Adrenal gland (tissue), 12 donors: ENCODE measurements around the gene PGD. TPM values are rescaled to one million over a fixed set of nuclear protein-coding genes. Genes with fewer than 3 reads are reported as not detected.
A peak's percentile ranks its signal among the peaks of the same experiment; 100 is the strongest.
"Not testable (repeated sequence)": the region's sequence is repeated elsewhere in the genome, so short reads cannot be mapped to it uniquely, and the experiment has no call there.

Experiments
- DNase-seq, 7 donors: peaks; one replicate each; pipeline ENCODE4 v3.0.0-alpha.2; 2019 to 2020
- H3K27ac ChIP-seq, 5 donors: fragments of 200-600 bp; sonication (generic) in 4 of 5; 1 replicate in 3 of 5; 2 replicates in 2 of 5; pipeline versions ENCODE4 v1.5.1 to v1.8.0; 2016 to 2020; ENCODE audit warnings: mild to moderate bottlenecking in 1 of 5
- H3K27me3 ChIP-seq: fragments of 200-600 bp; 2 replicates; pipeline ENCODE4 v1.8.0; 2021
- H3K36me3 ChIP-seq, 2 donors: fragments of 200-600 bp; replicated peaks in 1 of 2; 1 replicate in 1 of 2; 2 replicates in 1 of 2; pipeline versions ENCODE4 v1.5.1 to v1.8.0; 2018 to 2022
- H3K4me1 ChIP-seq, 2 donors: fragments of 200-600 bp; replicated peaks in 1 of 2; 1 replicate in 1 of 2; 2 replicates in 1 of 2; pipeline versions ENCODE4 v1.5.1 to v1.8.0; 2018 to 2021
- H3K4me3 ChIP-seq, 4 donors: fragments of 200-600 bp; sonication (generic) in 3 of 4; one replicate each; pipeline ENCODE4 v1.5.1; 2016 to 2018
- H3K9me3 ChIP-seq, 3 donors: fragments of 200-600 bp; sonication (generic) in 1 of 3; replicated peaks in 1 of 3; 1 replicate in 2 of 3; 2 replicates in 1 of 3; pipeline versions ENCODE4 v1.5.1 to v1.8.0; 2016 to 2021
- CTCF ChIP-seq, 6 experiments: fragments of 450-650 bp in 4 of 6; fragments of 200-600 bp in 2 of 6; sonication (generic) in 1 of 6; IDR thresholded peaks; 1 replicate in 5 of 6; 2 replicates in 1 of 6; pipeline versions ENCODE4 v1.5.1 to v1.8.0; 2016 to 2021; ENCODE audit warnings: antibody characterized with exemption in 6 of 6, mild to moderate bottlenecking in 2 of 6, moderate library complexity in 1 of 6
- POLR2A ChIP-seq, 2 donors: fragments of 450-650 bp; IDR thresholded peaks; one replicate each; pipeline ENCODE4 v1.6.1; 2017; ENCODE audit warnings: antibody characterized with exemption in 2 of 2, mild to moderate bottlenecking in 2 of 2, moderate library complexity in 1 of 2
- WGBS, 4 donors: extraction: QIAGEN DNeasy Blood & Tissue Kit in 2 of 4; methylation state at CpG; one replicate each; pipeline versions ENCODE4 v1.1.5 to v1.1.7; 2013 to 2017; 5-methylcytosine and 5-hydroxymethylcytosine counted together
- intact Hi-C, 2 donors: fragments of 100-400 bp; cut with DNase I; formaldehyde crosslinking; loops; one replicate each; pipeline versions ENCODE4 v1.14.1 to v1.15.0; 2022 to 2023
- polyA plus RNA-seq, 3 donors: library from polyadenylated mRNA; stranded (reverse); fragments of 200-250 nt in 2 of 3; fragments of 350-450 nt in 1 of 3; fragmentation: Illumina TruSeq in 1 of 3; extraction: RNeasy Lipid Tissue Mini Kit (QIAGEN cat#74804) in 1 of 3; gene quantifications; one replicate each; pipeline ENCODE4 v1.2.3, GENCODE V29; 2013 to 2014
- total RNA-seq, 9 donors: library from RNA; depleted of rRNA in 4 of 9; stranded (reverse); fragments of >200 nt in 4 of 9; fragments of 120-200 nt in 1 of 9; fragmentation: NEBNext Ultra II Directional in 1 of 9; extraction: Animal tissue kit (Norgen Biotek cat#: 25700) in 1 of 9; gene quantifications; one replicate each; pipeline versions ENCODE4 v1.1.0 to v1.2.4, GENCODE V29; 2013 to 2023
- donor health status: healthy with polysubstance abuse.
- donor health status: Bipolar disorder and iron deficiency.
- donor health status: DM: yes; HTN: yes; CAD: no.
- donor health status: DM: no; HTN: no; CAD: no.
- donor health status: DM: no; HTN: no; CAD: no.
- donor health status: DM: yes; HTN: yes; CAD: no.

The PGD gene
- total and polyA plus RNA-seq, 12 donors: 32.2 to 170 (median 84.6) TPM

- Histone ChIP-seq H3K27me3 (no peaks in the 10 kb centered on the region), H3K4me1 (peaks cover 0 to 25% of the 10 kb centered on the region in 2 donors), H3K27ac (no peak overlapping the region), H3K4me3 (no peak overlapping the region), H3K9me3 (no peaks in the 10 kb centered on the region), H3K36me3 (peaks cover 0 to 61% of the 10 kb centered on the region in 2 donors)
- intact Hi-C loops: no loop called here
- DNase-seq: no peak
- 91 to 96% (median 94%) methylated on average over 9 of the region's 9 CpGs for WGBS, 4 donors
- no peak for TF ChIP-seq CTCF (IDR thresholded peaks at IDR 0.05)
- TF ChIP-seq POLR2A (IDR thresholded peaks at IDR 0.05): no peak
Measured at GRCh38 chr1:10402729-10403274, 3.9 kb downstream of the PGD start.

- Histone ChIP-seq H3K27ac (no peak overlapping the region), H3K4me1 (no peaks in the 10 kb centered on the region), H3K27me3 (no peaks in the 10 kb centered on the region), H3K9me3 (no peaks in the 10 kb centered on the region), H3K4me3 (no peak overlapping the region), H3K36me3 (peaks cover 0 to 95% of the 10 kb centered on the region in 2 donors)
- WGBS, 4 donors: 80 to 100% (median 88%) methylated on average over 1 to 2 of the region's 2 CpGs
- no peak for DNase-seq
- intact Hi-C loops: no loop called here
- TF ChIP-seq CTCF (IDR thresholded peaks at IDR 0.05) (no peak), POLR2A (IDR thresholded peaks at IDR 0.05) (no peak)
Measured at GRCh38 chr1:10407201-10407600, 8.3 kb downstream of the PGD start.

- intact Hi-C loops: no loop called here
- no peak overlapping the region for H3K4me3 ChIP-seq
- H3K4me1 ChIP-seq: no peaks in the 10 kb centered on the region
- 69 to 82% (median 77%) methylated on average over 6 of the region's 6 CpGs for WGBS, 4 donors
- peak overlapping the region in 2 of 5 donors; percentile 15 to 81 for H3K27ac ChIP-seq
- peaks cover 0 to 90% of the 10 kb centered on the region in 2 donors for H3K36me3 ChIP-seq
- no peaks in the 10 kb centered on the region for H3K27me3 ChIP-seq
- DNase-seq: peak in 4 of 7 donors; percentile 34 to 43 (median 38)
- TF ChIP-seq POLR2A (IDR thresholded peaks at IDR 0.05): no peak
- no peak for TF ChIP-seq CTCF (IDR thresholded peaks at IDR 0.05)
- no peaks in the 10 kb centered on the region for H3K9me3 ChIP-seq
Measured at GRCh38 chr1:10415211-10415930, 16.5 kb downstream of the PGD start.

GRCh38 chr1:10415967-10416366 lies 17.1 kb downstream of the PGD start:
- intact Hi-C loops, H3K27me3 ChIP-seq, H3K4me1 ChIP-seq, H3K9me3 ChIP-seq, DNase-seq, H3K4me3 ChIP-seq: not testable (repeated sequence)
- Histone ChIP-seq H3K27ac (peak overlapping the region in 2 of 5 donors; percentile 15 to 81), H3K36me3 (peaks cover 0 to 92% of the 10 kb centered on the region in 2 donors)
- WGBS, 4 donors: 93 to 98% (median 95%) methylated on average over 1 of the region's 1 CpG

- peaks cover 0 to 69% of the 10 kb centered on the region in 2 donors for H3K36me3 ChIP-seq
- H3K27ac ChIP-seq, H3K9me3 ChIP-seq, H3K4me3 ChIP-seq, H3K27me3 ChIP-seq, intact Hi-C loops, H3K4me1 ChIP-seq, DNase-seq: not testable (repeated sequence)
- 92 to 96% (median 95%) methylated on average over 8 of the region's 8 CpGs for WGBS, 4 donors
Measured at GRCh38 chr1:10418741-10419140, 19.9 kb downstream of the PGD start.
